GM19099 (cell line): ENCODE results near the gene SIRT5.
A peak's percentile ranks its signal among the peaks of the same experiment; 100 is the strongest.

Experiments used
- POLR2A ChIP-seq: IDR thresholded peaks from 3 replicates; pipeline ENCODE4 v1.6.1; 2011; ENCODE audit warnings: low read depth; ENCODE audit not compliant: insufficient read length; ENCODE audit errors: extremely low read depth

Gene SIRT5

GRCh38 chr6:13597073-13597472 is 22.7 kb downstream of the SIRT5 start:
- no peak for TF ChIP-seq POLR2A

- TF ChIP-seq POLR2A: no peak
Observed at GRCh38 chr6:13600036-13600435, 25.6 kb downstream of the SIRT5 start.

GRCh38 chr6:13604135-13604534 is 29.7 kb downstream of the SIRT5 start:
- TF ChIP-seq POLR2A: no peak

GRCh38 chr6:13604546-13605416 is 30.4 kb downstream of the SIRT5 start:
- no peak for TF ChIP-seq POLR2A

GRCh38 chr6:13605634-13606033 is 31.2 kb downstream of the SIRT5 start:
- TF ChIP-seq POLR2A: no peak

- no peak for TF ChIP-seq POLR2A
Observed at GRCh38 chr6:13611715-13612114, 37.3 kb downstream of the SIRT5 start.

GRCh38 chr6:13613029-13613594 is 38.7 kb downstream of the SIRT5 start:
- TF ChIP-seq POLR2A: no peak

- no peak for TF ChIP-seq POLR2A
Observed at GRCh38 chr6:13614126-13614925, 39.9 kb downstream of the SIRT5 start.

GRCh38 chr6:13614926-13615791 is 40.8 kb downstream of the SIRT5 start, which contains the start of gene NOL7:
Gene NOL7 (plus strand): TSS chr6:13615335. CDS start chr6:13615359, 24 bp downstream.
- TF ChIP-seq POLR2A: peak; percentile 97

- no peak for TF ChIP-seq POLR2A
Observed at GRCh38 chr6:13615792-13616120, 41.4 kb downstream of the SIRT5 start.

GRCh38 chr6:13617066-13617465 is 42.7 kb downstream of the SIRT5 start:
- TF ChIP-seq POLR2A: no peak

GRCh38 chr6:13624871-13625288 is 50.5 kb downstream of the SIRT5 start:
- no peak for TF ChIP-seq POLR2A

GRCh38 chr6:13629459-13630116 is 55.2 kb downstream of the SIRT5 start:
- no peak for TF ChIP-seq POLR2A

GRCh38 chr6:13630499-13630898 is 56.1 kb downstream of the SIRT5 start:
- TF ChIP-seq POLR2A: no peak
